GM19372 (cell line): ENCODE data around the gene STX2.
"Not testable (repeated sequence)": the region's sequence is repeated elsewhere in the genome, so short reads cannot be mapped to it uniquely, and the experiment has no call there.

Experiments
- ATAC-seq: cut with Tn5 transposase; IDR thresholded peaks from one replicate; pipeline ENCODE4 v1.9.1; 2021; ENCODE audit warnings: mild to moderate bottlenecking, low read depth, moderate library complexity; ENCODE audit not compliant: unreplicated experiment

The STX2 gene

DNA sequence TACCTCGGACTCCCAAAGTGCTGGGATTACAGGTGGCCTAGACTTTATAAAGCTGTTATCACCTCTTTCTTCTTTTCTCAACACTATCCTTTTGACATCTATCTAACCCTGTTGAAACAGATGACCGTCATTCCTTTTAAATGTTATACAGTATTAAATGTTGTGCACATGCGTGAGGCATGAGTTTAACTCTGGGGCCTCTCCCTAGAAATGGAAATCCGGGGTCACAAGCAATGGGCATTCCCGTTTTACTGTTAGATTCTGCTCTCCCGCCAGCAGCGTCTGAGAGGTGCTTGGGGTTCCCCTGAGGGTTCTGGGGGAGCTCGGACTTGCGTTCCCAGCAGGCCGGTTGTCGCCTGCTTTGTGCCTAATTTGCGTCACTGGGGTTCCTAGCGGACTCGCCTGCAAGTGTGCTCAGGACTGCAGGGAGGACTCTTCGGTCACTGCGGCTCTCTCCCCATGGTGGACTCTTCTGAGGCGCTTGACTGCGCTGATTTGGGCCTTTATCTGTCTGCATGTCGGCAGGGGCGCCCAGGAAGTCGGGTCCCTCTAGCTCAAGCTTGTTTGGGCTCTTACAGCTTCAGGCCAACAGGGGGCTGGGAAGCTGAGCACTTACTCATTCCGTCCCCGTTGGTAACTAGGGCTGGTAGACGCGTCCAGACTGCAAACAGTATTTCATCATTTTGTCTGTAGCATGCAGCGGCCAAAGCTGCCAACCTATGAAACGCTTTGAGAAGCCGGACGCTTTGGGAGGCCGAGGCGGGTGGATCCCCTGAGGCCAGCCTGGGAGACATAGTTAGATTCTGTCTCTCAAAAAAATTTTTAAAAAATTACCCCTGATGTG, 31.6 kb upstream of the STX2 start:
- peak; percentile 52 for ATAC-seq

DNA sequence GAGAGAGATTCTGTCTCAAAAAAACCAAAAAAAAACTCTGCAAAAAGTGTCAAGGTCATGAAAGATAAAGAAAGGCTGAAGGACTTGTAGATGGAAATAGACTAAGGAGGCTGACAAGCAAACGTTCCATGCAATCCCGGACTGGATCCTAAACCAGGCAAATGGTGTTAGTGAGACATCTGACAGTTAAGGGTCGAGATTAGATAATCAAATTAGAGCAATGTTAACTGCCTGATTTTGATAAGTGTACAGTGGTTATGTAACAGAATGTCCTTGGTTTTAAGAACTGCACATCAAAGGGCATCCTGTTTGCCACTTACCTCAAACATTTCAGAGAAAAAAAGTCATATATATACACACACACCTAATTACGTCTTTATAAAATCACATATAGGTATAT, 29.4 kb upstream of the STX2 start:
- no peak for ATAC-seq

DNA sequence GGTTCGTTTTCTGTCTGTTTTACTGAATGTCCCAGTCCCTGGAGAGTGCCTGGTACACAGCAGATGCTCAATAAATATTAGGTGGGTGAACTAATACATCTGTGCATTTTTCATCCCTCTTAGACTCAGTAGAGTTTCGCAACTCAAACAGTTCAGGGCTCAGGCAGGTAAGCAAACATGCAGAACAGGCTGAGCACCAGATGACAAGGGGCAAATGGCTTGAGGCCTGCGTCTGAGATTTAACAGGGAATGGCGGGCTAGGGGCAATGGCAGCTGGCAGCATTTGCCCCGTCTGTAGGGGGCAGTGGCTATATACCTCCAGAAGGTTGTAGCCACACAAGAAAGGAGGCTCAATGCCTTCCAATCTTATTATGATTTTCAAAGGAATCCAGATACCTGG, 24.2 kb upstream of the STX2 start:
- ATAC-seq = no peak

DNA sequence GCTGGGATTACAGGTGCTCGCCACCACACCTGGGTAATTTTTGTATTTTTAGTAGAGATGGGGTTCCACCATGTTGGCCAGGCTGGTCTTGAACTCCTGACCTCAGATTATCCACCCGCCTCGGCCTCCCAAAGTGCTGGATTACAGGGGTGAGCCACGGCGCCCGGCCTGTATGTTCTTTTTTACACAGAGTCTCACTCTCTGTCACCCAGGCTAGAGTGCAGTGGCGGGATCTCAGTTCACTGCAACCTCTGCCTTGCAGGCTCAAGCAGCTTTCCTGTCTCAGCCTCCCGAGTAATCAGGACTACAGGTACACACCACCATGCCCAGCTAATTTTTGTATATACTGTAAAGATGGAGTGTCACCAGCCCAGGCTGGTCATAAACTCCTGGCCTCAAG, 23.7 kb upstream of the STX2 start:
- not testable (repeated sequence) for ATAC-seq

DNA sequence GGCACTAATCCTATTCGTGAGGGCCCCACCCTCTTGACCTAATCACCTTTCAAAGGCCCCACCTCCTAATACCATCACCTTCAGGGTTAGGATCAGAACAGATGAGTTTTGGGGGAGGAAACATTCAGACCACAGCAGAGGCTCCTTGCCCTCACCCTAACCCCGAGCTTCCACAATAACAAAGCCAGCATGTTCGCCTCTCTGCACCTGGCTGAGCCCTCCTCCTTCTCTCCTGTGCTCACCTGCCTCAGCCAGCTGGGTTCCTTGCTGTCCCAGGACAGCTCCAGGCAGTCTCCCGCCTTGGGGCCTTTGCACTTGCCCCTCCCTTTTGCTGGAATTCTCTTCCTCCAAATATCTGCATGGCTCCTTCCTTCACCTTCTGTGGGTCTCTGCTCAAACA, 23.1 kb upstream of the STX2 start:
- no peak for ATAC-seq

DNA sequence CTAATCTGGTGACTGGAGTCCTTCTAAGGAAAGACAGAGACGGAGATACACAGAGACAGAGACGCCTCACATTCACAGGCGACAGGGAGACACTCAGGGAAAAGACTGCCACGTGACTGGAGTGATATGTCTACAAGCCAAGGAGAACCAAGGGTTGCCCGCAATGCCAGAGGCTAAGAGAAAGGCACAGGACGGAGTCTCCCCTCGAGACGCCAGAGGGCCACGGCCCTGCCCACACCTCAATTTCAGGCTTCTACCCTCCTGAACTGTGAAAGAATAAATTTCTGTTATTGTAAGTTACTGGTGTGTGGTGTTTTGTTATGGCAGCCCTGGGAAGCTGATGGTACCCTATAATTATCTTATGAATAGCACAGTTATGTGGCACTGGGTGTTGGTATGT, 21.3 kb upstream of the STX2 start:
- ATAC-seq = no peak

DNA sequence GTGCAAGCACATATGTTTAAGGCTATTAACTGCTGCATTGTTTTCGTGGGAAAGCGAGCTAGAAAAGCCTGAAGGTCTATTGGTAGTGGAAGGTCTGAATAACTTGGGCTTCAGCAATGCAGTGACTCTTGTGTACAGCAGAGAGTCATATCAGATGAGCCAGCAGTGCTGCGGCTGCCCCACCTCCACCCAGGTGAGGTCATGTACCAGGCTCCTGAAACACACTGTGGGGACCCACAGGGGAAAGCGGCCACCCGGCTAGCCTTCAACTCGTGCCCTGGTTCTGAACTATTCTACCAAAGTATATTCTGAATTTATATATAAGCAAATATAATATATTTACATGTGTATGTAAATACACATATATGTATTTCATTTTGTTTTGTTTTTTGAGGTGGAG, 20.1 kb upstream of the STX2 start:
- ATAC-seq = no peak

DNA sequence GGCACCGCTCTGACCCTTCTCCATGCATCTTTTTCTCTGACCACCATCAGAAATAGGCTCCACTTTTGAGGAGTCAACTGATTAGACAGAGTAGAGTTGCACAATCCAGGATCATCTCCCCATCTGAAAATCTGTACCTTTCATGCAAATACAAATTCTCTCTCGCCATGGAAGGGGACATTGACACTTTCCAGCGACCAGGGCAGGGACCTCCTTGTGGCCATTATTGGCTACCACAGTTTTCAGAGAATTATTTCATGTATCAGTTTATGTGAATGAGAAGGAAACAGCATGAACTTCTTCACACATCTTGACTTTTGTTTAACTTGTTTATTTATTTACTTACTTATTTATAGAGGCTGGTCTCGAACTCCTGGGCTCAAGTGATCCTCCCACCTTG, 19.0 kb upstream of the STX2 start:
- no peak for ATAC-seq

DNA sequence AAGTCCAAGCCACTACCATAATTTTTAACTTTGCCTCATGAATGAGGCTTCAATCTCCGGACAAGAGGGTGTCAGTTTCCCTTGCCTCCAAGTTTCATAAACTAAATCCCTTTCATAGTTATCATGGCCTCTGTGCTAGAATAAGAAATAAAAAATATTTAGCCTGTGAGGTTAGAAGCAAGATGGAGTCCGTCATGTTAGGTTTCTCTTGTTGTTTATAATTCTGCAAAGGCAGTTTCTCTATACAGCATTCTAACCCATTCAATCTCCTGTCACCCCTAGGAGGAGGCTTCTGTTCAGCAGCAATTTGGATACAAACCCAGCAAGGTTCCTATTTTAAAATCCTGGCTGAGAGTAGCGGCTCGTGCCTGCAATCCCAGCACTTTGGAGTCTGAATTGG, 17.0 kb upstream of the STX2 start:
- ATAC-seq = no peak

DNA sequence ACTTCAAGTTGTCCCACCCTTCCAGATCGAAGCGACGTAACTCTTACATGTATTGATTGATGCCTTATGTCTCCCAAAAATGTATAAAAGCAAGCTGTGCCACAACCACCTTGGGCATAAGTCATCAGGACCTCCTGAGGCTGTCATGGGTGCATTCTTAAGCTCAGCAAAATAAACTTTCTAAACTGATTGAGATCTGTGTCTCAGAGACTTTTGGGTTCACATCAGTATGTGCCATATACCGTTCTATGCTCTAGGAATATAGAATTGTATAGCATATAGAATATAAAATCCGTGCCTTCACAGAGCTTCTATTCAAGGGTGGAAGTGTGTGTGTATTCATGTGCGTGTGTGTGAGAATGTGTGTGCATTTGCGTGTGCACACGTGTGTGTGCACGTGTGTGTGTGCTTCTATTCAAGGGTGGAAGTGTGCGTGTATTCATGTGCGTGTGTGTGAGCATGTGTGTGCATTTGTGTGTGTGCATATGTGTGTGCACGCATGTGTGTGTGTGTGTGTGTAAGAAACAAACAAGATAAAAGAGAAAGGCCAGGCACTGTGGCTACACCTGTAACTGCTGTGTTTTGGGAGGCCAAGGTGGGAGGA, 11.5 kb upstream of the STX2 start:
- no peak for ATAC-seq

DNA sequence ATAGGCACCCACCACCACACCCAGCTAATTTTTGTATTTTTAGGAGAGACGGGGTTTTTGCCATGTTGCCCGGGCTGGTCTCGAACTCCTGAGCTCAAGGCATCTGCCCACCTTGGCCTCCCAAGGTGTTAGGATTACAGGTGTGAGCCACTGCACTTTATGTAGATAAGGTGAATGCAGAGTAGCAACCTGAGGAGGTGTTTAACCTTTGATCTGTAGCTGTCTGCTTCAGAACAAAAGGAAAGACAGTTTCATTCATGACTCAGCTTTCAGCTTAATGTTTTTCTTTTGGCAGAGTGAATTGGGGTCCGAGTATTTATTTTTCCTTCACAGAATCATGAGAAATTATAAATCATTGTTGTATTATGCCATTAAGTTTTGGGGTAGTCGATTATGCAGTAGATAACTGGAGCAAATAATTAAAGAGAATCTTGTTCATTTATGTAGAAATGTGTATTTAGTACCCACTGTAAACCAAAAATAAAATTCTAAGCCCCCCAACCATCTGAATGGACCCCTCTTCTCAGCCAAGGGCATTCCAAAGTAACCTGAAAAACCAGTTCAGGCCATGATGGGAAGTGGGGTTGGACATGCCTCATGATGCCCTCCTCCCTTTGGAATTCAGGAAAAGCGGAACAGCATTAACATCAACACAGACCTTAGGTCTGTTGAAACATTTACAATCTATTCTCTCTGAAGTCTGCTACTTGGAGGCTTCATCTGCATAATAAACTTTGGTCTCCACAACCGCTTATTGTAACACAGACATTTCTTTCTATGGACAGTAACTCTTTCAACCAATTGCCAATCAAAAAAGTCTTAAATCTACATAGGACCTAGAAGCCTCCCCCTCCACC, 10.7 kb upstream of the STX2 start:
- no peak for ATAC-seq

DNA sequence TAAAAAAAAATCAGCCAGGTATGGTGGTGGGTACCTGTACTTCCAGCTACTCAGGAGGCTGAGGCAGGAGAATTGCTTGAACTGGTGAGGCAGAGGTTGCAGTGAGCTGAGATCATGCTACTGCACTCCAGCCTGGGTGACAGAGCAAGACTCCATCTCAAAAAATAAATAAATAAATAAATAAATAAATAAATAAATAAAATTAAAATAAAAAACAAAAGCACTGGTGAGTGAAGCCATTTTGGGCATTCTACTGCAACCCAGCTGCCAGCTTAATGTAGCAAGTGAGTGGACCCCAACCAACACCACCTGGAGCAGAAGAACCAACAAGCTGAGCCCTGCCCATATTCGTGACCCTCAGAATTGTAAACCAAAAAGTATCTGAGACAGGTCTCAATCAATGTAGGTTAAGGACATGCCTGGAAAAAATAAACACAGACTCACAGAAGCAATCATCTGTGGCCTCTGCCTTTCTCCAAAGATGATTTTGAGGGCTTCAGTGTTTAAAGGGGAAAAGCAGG, 9.8 kb upstream of the STX2 start:
- ATAC-seq = not testable (repeated sequence)

DNA sequence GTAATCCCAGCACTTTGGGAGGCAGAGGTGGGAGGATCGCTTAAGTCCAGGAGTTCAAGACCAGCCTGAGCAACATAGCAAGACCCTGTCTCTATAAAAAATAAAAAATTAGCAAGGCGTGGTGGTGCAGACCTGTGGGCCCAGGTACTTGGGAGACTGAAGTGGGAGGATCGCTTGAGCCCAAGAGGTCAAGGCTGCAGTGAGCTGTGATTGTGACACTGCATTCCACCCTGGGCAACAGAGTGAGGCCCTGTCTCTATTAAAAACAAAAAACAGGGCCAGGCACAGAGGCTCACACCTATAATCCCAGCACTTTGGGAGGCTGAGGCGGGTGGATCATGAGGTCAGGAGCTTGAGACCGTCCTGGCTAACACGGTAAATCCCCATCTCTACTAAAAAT, 9.1 kb upstream of the STX2 start:
- ATAC-seq = not testable (repeated sequence)

DNA sequence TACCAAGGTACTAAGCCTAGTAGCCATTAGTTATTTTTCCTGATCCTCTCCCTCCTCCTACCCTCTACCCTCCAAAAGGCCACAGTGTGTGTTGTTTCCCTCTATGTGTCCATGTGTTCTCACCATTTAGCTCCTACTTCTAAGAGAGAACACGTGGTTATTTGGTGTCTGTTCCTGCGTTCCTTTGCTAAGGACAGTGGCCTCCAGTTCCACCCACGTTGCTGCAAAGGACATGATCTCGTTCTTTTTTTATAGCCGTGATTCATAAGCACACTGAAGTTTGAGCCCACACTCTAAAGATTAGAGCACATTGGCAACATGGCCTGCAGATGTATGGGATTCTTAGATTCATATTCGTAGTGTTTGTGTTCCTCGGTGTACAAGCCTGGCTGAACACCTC, 8.1 kb upstream of the STX2 start:
- no peak for ATAC-seq

DNA sequence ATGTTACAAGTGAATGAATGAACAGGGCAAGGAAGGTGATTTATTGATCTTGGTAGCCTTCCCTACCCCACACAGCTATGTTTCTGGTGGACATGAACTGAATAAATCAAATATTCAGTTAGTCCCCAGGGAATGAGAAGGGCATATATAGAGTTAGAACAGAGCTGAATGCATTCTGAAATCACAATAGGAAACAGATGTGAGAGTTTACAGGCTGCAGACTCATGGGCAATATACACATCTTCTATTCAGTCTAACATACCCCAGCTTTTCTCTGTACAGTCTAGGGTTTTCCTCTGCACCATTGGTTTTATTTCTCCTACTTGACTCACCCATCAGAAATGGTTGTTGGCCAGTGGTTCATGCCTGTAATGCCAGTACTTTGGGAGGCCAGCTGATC, 7.3 kb upstream of the STX2 start:
- no peak for ATAC-seq

DNA sequence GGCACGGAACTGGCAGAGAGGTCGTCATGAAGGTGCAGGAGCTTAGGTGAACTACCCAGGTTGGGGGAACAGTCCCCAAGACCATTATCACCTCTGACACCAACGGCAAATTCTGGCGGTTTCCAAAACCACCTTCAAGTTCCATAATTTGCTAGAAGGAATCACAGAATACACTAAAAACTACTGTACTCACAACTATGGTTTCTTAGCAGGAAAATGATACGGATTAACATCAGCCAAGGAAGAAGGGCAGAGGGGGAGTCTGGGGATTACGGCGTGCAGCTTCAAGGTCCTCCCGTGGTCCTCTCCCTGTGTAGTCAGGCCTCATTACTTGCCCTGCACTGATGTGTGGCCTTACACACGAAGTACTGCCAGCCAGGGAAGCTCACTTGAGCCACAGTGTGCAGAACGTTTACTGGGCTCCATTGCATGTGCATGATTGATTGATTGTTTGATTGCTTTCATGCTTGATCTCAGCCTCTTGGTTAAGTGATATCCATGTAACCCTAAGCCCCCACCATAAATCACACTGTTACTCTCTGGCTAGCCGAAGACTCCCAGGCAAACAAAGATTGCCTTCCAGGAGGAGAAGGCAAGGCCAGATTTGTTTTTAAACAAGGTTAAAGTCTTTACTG, 837 bp upstream of the STX2 start:
- ATAC-seq = no peak

DNA sequence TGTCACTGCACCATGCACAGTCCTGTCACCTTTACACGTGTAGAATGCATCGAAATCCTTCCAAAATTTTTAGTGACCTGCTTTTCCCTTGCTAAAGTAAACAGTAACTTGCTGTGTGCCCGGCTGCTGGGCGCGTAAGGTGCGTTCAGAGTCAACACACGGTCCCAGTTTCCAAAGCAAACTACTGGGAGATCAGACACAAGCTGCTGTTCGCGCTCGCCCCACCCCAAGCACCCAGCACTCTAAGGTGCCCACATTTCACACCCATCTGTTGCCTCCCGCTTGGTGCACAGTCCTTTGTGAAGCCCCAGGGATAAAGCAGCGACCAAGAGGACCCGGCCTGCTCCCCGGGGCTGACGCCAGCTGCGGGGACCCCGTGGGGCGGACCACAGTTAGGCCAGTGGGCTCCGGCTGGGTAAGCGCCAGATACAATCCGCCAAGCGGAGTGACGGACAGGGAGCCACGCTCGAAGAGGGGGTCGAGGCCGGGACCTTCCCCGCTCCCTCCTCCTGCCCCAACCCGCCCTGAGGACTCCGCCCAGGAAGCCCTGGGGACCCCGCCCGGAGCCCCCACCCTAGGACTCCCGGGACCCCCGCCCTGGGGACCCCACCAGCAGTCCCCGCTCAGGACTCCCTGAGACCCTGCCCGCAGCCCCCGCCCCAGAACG, 633 bp downstream of the STX2 start:
- ATAC-seq = peak; percentile 29

DNA sequence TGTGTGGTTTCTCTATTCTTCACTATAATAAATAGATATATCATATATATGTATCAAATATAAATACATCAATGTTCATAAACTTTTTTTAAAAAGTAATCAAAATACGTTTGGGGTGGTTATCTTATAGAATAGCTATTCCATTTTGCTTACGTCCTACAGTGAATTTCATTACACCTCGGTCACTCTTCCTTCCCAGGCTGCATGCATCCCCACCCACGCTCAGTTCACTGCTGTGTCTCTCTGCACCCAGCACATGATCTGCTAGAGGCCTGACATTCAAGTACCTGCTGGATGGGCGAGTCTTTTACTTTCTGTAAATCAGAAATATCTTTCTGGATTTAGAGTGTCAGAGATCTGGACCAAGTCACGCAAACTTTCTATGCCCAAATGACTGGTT, 3.6 kb downstream of the STX2 start:
- no peak for ATAC-seq

DNA sequence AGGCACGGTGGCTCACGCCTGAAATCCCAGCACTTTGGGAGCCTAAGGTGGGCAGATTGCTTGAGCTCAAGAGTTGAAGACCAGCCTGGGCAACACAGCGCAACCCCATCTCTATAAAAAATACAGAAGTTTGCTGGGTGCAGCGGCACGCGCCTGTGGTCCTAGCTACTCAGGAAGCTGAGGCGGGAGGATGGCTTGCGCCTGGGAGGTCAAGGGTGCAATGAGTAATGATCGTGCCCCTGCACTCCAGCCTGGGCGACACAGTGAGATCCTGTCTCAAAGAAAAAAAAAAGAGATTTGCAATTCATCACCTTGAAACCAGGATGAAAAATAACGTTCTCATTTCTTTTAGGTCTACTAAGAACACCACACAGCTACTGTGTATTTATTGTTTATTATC, 4.0 kb downstream of the STX2 start:
- no peak for ATAC-seq

DNA sequence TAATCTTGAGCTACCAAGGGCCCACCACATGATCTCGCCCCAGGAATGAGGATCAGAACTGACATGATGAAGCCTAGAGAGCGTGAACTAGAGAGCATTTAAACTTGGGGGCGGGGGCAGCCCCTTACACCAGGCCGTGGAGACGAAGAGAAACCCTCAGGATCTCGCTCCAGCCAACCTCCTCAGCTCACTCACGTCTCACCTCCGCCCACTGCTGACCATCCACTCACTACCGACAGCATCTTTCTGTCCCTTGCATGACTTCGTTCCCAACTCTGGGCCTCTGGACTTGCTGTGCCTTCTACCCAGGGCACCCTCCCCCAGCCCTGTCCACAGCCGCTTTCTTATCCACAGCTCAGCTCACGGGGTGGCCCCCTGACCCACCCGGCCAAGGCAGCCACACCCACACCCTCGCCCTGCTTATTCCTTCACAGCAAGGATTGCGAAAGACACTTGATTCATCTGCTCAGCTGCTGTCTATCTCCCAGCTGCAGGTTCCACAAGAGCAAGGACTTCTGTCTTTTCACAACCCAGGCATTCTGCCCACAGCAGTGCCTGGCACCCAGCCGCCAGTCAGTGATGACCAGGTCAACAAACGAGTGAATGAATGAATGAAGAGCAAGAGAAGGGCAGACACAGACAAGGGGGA, 6.4 kb downstream of the STX2 start:
- no peak for ATAC-seq
